Measurements from ENCODE around the gene RBM48. TPM values are rescaled to one million over a fixed set of nuclear protein-coding genes. Genes with fewer than 3 reads are reported as not detected.

The RBM48 gene
- total and polyA plus RNA-seq, 2 of the 13 experiments (the other 11 are each of a cell fraction or from before 2014, with no cell fraction given): 7.2 to 12.2 TPM

GRCh38 chr7:92528188-92528957, at the start of gene RBM48, which contains the start of gene PEX1 (continued):
- TF ChIP-seq ZNF34 (CRISPR knock-in tag; IDR thresholded peaks at IDR 0.05; ENCODE audit: borderline replicate concordance) (no peak), ZNF678 (CRISPR knock-in tag; IDR thresholded peaks at IDR 0.05) (no peak), ZNF629 (CRISPR knock-in tag; conservative IDR thresholded peaks at IDR 0.05) (no peak), ZNF296 (CRISPR knock-in tag; conservative IDR thresholded peaks at IDR 0.05) (no peak), SKIL (CRISPR knock-in tag; IDR thresholded peaks at IDR 0.05; ENCODE audit: borderline replicate concordance) (no peak), MATR3 (CRISPR knock-in tag; IDR thresholded peaks at IDR 0.05) (no peak), RBM39 (IDR thresholded peaks at IDR 0.05; ENCODE audit: low read depth, low read length, poor library complexity, severe bottlenecking) (peak; percentile 75), USF2 (IDR thresholded peaks at IDR 0.05; ENCODE audit: low read depth, low read length) (no peak), USF2 (CRISPR knock-in tag; IDR thresholded peaks at IDR 0.05; ENCODE audit: borderline replicate concordance) (no peak), ZNF501 (CRISPR knock-in tag; IDR thresholded peaks at IDR 0.05) (peak; percentile 85; the same call in 1 of the 2 replicates), EZH2 (conservative IDR thresholded peaks at IDR 0.05; ENCODE audit: low read depth, low read length) (no peak), FOXC1 (CRISPR knock-in tag; IDR thresholded peaks at IDR 0.05; ENCODE audit: borderline replicate concordance) (0 out of 2 replicates have a peak, but pooled peaks have one; percentile 70), BHLHE40 (IDR thresholded peaks at IDR 0.05; ENCODE audit: low read length) (no peak), ZNF576 (CRISPR knock-in tag; IDR thresholded peaks at IDR 0.05) (no peak), DZIP1 (CRISPR knock-in tag; IDR thresholded peaks at IDR 0.05) (no peak), RFXAP (CRISPR knock-in tag; IDR thresholded peaks at IDR 0.05; ENCODE audit: borderline replicate concordance) (peak; percentile 87), ZNF24 (IDR thresholded peaks at IDR 0.05) (no peak), ZNF83 (CRISPR knock-in tag; IDR thresholded peaks at IDR 0.05; ENCODE audit: borderline replicate concordance) (no peak), NFYC (CRISPR knock-in tag; IDR thresholded peaks at IDR 0.05) (peak; percentile 95), DMAP1 (CRISPR knock-in tag; IDR thresholded peaks at IDR 0.05) (peak; percentile 84), ARNT2 (CRISPR knock-in tag; IDR thresholded peaks at IDR 0.05; ENCODE audit: low read depth) (no peak), NKX3-1 (CRISPR knock-in tag; IDR thresholded peaks at IDR 0.05) (0 out of 2 replicates have a peak, but pooled peaks have one; percentile 23), ZNF768 (CRISPR knock-in tag; IDR thresholded peaks at IDR 0.05) (peak; percentile 32; the same call in 1 of the 2 replicates), HOXD1 (CRISPR knock-in tag; IDR thresholded peaks at IDR 0.05) (peak; percentile 42; the same call in 1 of the 2 replicates)
